Adrenal gland (tissue), 12 donors: ENCODE measurements around the gene PALM. TPM values are rescaled to one million over a fixed set of nuclear protein-coding genes. Genes with fewer than 3 reads are reported as not detected.

ENCODE experiments used
- DNase-seq, 7 donors: peaks; one replicate each; pipeline ENCODE4 v3.0.0-alpha.2; 2019 to 2020
- H3K27ac ChIP-seq, 5 donors: fragments of 200-600 bp; sonication (generic) in 4 of 5; 1 replicate in 3 of 5; 2 replicates in 2 of 5; pipeline versions ENCODE4 v1.5.1 to v1.8.0; 2016 to 2020; ENCODE audit warnings: mild to moderate bottlenecking in 1 of 5
- H3K27me3 ChIP-seq: fragments of 200-600 bp; 2 replicates; pipeline ENCODE4 v1.8.0; 2021
- H3K36me3 ChIP-seq, 2 donors: fragments of 200-600 bp; replicated peaks in 1 of 2; 1 replicate in 1 of 2; 2 replicates in 1 of 2; pipeline versions ENCODE4 v1.5.1 to v1.8.0; 2018 to 2022
- H3K4me1 ChIP-seq, 2 donors: fragments of 200-600 bp; replicated peaks in 1 of 2; 1 replicate in 1 of 2; 2 replicates in 1 of 2; pipeline versions ENCODE4 v1.5.1 to v1.8.0; 2018 to 2021
- H3K4me3 ChIP-seq, 4 donors: fragments of 200-600 bp; sonication (generic) in 3 of 4; one replicate each; pipeline ENCODE4 v1.5.1; 2016 to 2018
- H3K9me3 ChIP-seq, 3 donors: fragments of 200-600 bp; sonication (generic) in 1 of 3; replicated peaks in 1 of 3; 1 replicate in 2 of 3; 2 replicates in 1 of 3; pipeline versions ENCODE4 v1.5.1 to v1.8.0; 2016 to 2021
- POLR2A ChIP-seq, 2 donors: fragments of 450-650 bp; IDR thresholded peaks; one replicate each; pipeline ENCODE4 v1.6.1; 2017; ENCODE audit warnings: antibody characterized with exemption in 2 of 2, mild to moderate bottlenecking in 2 of 2, moderate library complexity in 1 of 2
- WGBS, 4 donors: extraction: QIAGEN DNeasy Blood & Tissue Kit in 2 of 4; methylation state at CpG; one replicate each; pipeline versions ENCODE4 v1.1.5 to v1.1.7; 2013 to 2017; 5-methylcytosine and 5-hydroxymethylcytosine counted together
- intact Hi-C, 2 donors: fragments of 100-400 bp; cut with DNase I; formaldehyde crosslinking; loops; one replicate each; pipeline versions ENCODE4 v1.14.1 to v1.15.0; 2022 to 2023
- polyA plus RNA-seq, 3 donors: library from polyadenylated mRNA; stranded (reverse); fragments of 200-250 nt in 2 of 3; fragments of 350-450 nt in 1 of 3; fragmentation: Illumina TruSeq in 1 of 3; extraction: RNeasy Lipid Tissue Mini Kit (QIAGEN cat#74804) in 1 of 3; gene quantifications; one replicate each; pipeline ENCODE4 v1.2.3, GENCODE V29; 2013 to 2014
- total RNA-seq, 9 donors: library from RNA; depleted of rRNA in 4 of 9; stranded (reverse); fragments of >200 nt in 4 of 9; fragments of 120-200 nt in 1 of 9; fragmentation: NEBNext Ultra II Directional in 1 of 9; extraction: Animal tissue kit (Norgen Biotek cat#: 25700) in 1 of 9; gene quantifications; one replicate each; pipeline versions ENCODE4 v1.1.0 to v1.2.4, GENCODE V29; 2013 to 2023
- TF ChIP-seq, protein P1 (sequence below), 6 experiments: fragments of 450-650 bp in 4 of 6; fragments of 200-600 bp in 2 of 6; sonication (generic) in 1 of 6; IDR thresholded peaks; 1 replicate in 5 of 6; 2 replicates in 1 of 6; pipeline versions ENCODE4 v1.5.1 to v1.8.0; 2016 to 2021; ENCODE audit warnings: antibody characterized with exemption in 6 of 6, mild to moderate bottlenecking in 2 of 6, moderate library complexity in 1 of 6
- donor health status: healthy with polysubstance abuse.
- donor health status: Bipolar disorder and iron deficiency.
- donor health status: DM: yes; HTN: yes; CAD: no.
- donor health status: DM: no; HTN: no; CAD: no.
- donor health status: DM: no; HTN: no; CAD: no.
- donor health status: DM: yes; HTN: yes; CAD: no.

PALM gene
- total and polyA plus RNA-seq, 12 donors, result 3.9 to 72.2 (median 50.1) TPM

DNA sequence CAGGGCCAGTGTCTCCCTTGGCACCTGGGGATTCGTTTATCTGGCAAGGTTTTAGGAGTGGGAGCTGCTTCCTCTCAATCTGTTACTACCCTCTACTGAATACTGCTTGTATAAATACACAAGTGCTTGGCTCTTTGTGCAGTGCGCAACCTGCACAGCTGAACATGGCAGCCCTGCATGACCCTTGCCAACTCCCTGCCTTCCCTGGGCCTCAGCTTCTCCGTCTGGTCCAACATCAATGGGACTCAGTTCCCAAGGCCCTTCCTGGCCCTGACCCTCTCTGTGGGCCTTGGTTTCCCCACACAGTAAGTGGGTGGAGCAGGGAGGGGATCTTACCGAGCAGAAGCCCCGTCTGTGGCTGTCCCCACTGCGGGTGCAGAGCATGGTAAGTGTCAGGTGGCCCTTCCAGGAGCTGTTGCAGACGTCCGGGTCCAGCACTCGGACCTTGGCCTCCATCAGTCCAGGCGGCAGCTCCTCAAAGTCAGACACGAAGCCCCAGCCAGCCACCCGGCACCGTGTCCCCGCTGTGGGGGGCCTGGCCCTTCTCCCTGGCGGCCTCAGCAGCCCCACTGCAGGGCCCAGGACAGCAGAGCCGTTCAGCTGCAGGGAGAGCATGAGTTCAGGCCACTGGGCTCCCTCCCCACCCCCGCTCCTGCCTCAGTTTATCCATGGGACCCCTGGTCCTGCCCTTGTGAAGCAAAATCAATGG lies 22.0 kb upstream of the PALM start:
- no peaks in the 10 kb centered on the region for H3K9me3 ChIP-seq
- no peak for DNase-seq
- H3K27me3 ChIP-seq, result no peaks in the 10 kb centered on the region
- no peak overlapping the region for H3K4me3 ChIP-seq
- WGBS, 4 donors, result 74 to 91% (median 83%) methylated on average over 3 to 17 of the region's 17 CpGs
- no peaks in the 10 kb centered on the region for H3K4me1 ChIP-seq
- intact Hi-C loops, result no loop called here
- no peaks in the 10 kb centered on the region for H3K36me3 ChIP-seq
- H3K27ac ChIP-seq, result no peak overlapping the region
- TF ChIP-seq, protein P1, sequence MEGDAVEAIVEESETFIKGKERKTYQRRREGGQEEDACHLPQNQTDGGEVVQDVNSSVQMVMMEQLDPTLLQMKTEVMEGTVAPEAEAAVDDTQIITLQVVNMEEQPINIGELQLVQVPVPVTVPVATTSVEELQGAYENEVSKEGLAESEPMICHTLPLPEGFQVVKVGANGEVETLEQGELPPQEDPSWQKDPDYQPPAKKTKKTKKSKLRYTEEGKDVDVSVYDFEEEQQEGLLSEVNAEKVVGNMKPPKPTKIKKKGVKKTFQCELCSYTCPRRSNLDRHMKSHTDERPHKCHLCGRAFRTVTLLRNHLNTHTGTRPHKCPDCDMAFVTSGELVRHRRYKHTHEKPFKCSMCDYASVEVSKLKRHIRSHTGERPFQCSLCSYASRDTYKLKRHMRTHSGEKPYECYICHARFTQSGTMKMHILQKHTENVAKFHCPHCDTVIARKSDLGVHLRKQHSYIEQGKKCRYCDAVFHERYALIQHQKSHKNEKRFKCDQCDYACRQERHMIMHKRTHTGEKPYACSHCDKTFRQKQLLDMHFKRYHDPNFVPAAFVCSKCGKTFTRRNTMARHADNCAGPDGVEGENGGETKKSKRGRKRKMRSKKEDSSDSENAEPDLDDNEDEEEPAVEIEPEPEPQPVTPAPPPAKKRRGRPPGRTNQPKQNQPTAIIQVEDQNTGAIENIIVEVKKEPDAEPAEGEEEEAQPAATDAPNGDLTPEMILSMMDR (IDR thresholded peaks at IDR 0.05), result no peak
- TF ChIP-seq POLR2A (IDR thresholded peaks at IDR 0.05), result no peak

DNA sequence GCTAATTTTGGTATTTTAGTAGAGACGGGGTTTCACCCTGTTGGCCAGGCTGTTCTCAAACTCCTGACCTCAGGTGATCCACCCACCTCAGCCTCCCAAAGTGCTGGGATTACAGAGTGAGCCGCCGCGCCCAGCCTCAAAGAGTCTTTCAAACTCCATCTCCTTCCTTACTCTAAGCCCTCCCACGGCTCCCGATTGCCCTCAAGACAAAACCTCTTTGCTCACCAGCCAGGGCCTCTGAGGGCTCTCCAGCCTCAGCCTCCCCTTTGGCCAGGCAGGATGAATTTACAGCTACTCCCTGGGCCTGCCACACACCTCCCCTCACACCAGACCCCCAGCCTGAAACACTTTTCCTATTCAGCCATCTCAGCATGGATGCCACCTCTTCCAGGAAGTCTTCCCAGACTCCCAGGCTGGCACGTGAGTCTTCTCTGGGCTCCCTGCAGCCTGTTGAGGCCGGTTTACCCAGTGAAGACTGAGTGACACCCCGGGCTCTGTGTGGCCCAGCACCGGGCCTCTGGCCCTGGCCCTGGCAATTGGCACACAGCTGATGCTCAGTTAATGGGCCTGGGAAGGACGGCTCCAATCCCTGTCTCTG lies 21.1 kb upstream of the PALM start:
- H3K27me3 ChIP-seq, result no peaks in the 10 kb centered on the region
- H3K27ac ChIP-seq, result no peak overlapping the region
- H3K4me3 ChIP-seq, result no peak overlapping the region
- 85 to 89% (median 88%) methylated on average over 9 to 11 of the region's 11 CpGs for WGBS, 4 donors
- intact Hi-C loops, result no loop called here
- H3K4me1 ChIP-seq, result no peaks in the 10 kb centered on the region
- TF ChIP-seq, protein P1 (IDR thresholded peaks at IDR 0.05), result no peak
- no peak for TF ChIP-seq POLR2A (IDR thresholded peaks at IDR 0.05)
- no peaks in the 10 kb centered on the region for H3K36me3 ChIP-seq
- H3K9me3 ChIP-seq, result no peaks in the 10 kb centered on the region
- no peak for DNase-seq

GRCh38 chr19:688214-688613 lies 20.5 kb upstream of the PALM start:
- no peaks in the 10 kb centered on the region for H3K36me3 ChIP-seq
- no peaks in the 10 kb centered on the region for H3K9me3 ChIP-seq
- WGBS, 4 donors, result 50 to 82% (median 64%) methylated on average over 15 of the region's 15 CpGs
- H3K4me3 ChIP-seq, result no peak overlapping the region
- no peaks in the 10 kb centered on the region for H3K27me3 ChIP-seq
- peak in 1 of 7 donors; percentile 57 for DNase-seq
- H3K4me1 ChIP-seq, result no peaks in the 10 kb centered on the region
- no peak for TF ChIP-seq POLR2A (IDR thresholded peaks at IDR 0.05)
- TF ChIP-seq, protein P1 (IDR thresholded peaks at IDR 0.05), result no peak
- no peak overlapping the region for H3K27ac ChIP-seq
- intact Hi-C loops, result no loop called here

GRCh38 chr19:688992-689391 lies 19.7 kb upstream of the PALM start:
- no peaks in the 10 kb centered on the region for H3K9me3 ChIP-seq
- TF ChIP-seq POLR2A (IDR thresholded peaks at IDR 0.05), result no peak
- no peaks in the 10 kb centered on the region for H3K4me1 ChIP-seq
- 82 to 91% (median 85%) methylated on average over 17 of the region's 17 CpGs for WGBS, 4 donors
- H3K36me3 ChIP-seq, result no peaks in the 10 kb centered on the region
- no peak overlapping the region for H3K27ac ChIP-seq
- intact Hi-C loops, result no loop called here
- DNase-seq, result no peak
- no peak overlapping the region for H3K4me3 ChIP-seq
- H3K27me3 ChIP-seq, result no peaks in the 10 kb centered on the region
